Astrocyte (in vitro differentiated cells and primary cell): ENCODE measurements around the gene ZFHX3.

Experiments
- EZH2 ChIP-seq: IDR thresholded peaks from 2 replicates; pipeline ENCODE4 v1.6.1; 2012; ENCODE audit warnings: mild to moderate bottlenecking, low read length, inconsistent platforms; ENCODE audit not compliant: insufficient read depth
- TF ChIP-seq, protein P1 (sequence below): IDR thresholded peaks from 2 replicates; pipeline ENCODE4 v1.5.1; 2011; ENCODE audit warnings: low read depth, mild to moderate bottlenecking, inconsistent platforms, low read length, moderate library complexity; ENCODE audit not compliant: insufficient read depth

DNA sequence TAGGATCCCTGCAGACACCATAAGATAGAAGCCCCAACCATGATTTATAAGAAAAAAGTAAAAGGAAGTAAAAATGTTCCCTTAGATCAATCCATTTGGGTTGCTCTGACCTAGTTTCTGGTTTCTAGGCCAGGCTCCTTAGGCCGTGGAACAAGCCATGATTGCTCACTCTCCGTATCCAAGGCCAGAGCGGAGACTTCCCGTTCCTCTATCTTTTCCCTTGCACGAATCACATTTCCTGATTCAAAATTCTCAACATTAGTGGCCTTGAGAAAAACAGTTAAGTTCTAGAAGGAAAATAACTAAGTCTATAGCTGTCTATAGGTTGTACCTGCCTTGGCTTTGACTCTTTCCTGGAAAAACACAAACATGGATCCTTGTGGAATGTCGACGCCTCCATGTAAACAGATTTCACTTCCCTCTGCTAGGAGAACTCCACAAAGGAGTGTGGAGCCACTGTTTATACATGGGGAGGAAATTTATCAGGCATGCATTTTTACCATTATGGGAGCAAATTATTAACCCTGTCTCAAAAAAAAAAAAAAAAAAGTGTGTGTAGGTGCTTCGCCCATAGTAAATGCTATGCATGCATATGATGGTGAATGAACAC, 149.6 kb downstream of the ZFHX3 start:
- TF ChIP-seq, protein P1, sequence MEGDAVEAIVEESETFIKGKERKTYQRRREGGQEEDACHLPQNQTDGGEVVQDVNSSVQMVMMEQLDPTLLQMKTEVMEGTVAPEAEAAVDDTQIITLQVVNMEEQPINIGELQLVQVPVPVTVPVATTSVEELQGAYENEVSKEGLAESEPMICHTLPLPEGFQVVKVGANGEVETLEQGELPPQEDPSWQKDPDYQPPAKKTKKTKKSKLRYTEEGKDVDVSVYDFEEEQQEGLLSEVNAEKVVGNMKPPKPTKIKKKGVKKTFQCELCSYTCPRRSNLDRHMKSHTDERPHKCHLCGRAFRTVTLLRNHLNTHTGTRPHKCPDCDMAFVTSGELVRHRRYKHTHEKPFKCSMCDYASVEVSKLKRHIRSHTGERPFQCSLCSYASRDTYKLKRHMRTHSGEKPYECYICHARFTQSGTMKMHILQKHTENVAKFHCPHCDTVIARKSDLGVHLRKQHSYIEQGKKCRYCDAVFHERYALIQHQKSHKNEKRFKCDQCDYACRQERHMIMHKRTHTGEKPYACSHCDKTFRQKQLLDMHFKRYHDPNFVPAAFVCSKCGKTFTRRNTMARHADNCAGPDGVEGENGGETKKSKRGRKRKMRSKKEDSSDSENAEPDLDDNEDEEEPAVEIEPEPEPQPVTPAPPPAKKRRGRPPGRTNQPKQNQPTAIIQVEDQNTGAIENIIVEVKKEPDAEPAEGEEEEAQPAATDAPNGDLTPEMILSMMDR = no peak
- no peak for TF ChIP-seq EZH2
